VCaP (cell line): ENCODE data around the gene UNC80.
A peak's percentile ranks its signal among the peaks of the same experiment; 100 is the strongest.

ENCODE experiments used
- H3K27ac ChIP-seq: fragments of 450-650 bp; 2 replicates; pipeline ENCODE4 v1.5.1; 2017
- CTCF ChIP-seq: fragments of 450-650 bp; conservative IDR thresholded peaks from 2 replicates; pipeline ENCODE4 v1.5.1; 2017; ENCODE audit warnings: mild to moderate bottlenecking, moderate library complexity

Gene UNC80

GRCh38 chr2:209943776-209944175 lies 172.1 kb downstream of the UNC80 start:
- TF ChIP-seq CTCF = no peak
- H3K27ac ChIP-seq = no peak overlapping the region

- H3K27ac ChIP-seq = peak overlapping the region; percentile 54
- TF ChIP-seq CTCF = no peak
Observed at GRCh38 chr2:209946539-209946938, 174.9 kb downstream of the UNC80 start.

- no peak overlapping the region for H3K27ac ChIP-seq
- no peak for TF ChIP-seq CTCF
Observed at GRCh38 chr2:209956271-209956670, 184.6 kb downstream of the UNC80 start.

GRCh38 chr2:209958016-209958415 lies 186.4 kb downstream of the UNC80 start:
- no peak for TF ChIP-seq CTCF
- H3K27ac ChIP-seq = no peak overlapping the region

- H3K27ac ChIP-seq = no peak overlapping the region
- no peak for TF ChIP-seq CTCF
Observed at GRCh38 chr2:209960045-209960444, 188.4 kb downstream of the UNC80 start.

- TF ChIP-seq CTCF = peak; percentile 90
- no peak overlapping the region for H3K27ac ChIP-seq
Observed at GRCh38 chr2:209960676-209961630, 189.3 kb downstream of the UNC80 start.

GRCh38 chr2:209965723-209966122 lies 194.1 kb downstream of the UNC80 start:
- no peak overlapping the region for H3K27ac ChIP-seq
- TF ChIP-seq CTCF = no peak
